Measurements from ENCODE around the gene CYFIP1. TPM values are rescaled to one million over a fixed set of nuclear protein-coding genes. Genes with fewer than 3 reads are reported as not detected.
"Not testable (repeated sequence)": the region's sequence is repeated elsewhere in the genome, so short reads cannot be mapped to it uniquely, and the experiment has no call there.

The CYFIP1 gene
- total and polyA plus RNA-seq, 10 donors, result 11.5 to 139 (median 84.9) TPM

DNA sequence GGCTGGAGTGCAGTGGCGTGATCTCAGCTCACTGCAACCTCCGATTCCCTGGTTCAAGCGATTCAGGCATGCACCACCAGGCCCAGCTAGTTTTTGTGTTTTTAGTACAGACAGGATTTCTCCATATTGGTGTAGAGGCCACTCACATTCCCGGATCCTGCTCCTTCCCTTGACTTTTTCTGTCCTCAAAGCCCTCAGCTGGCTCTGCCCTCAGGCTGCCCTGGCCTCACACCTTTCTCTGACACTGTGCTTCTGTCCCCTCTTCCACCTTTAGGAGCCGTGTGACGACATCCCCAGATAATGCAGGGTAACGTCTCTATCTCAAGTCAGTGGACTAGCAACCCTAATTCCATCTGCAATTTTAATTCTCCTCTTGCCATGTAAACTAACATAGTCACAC lies 8.6 kb upstream of the CYFIP1 start:
- Histone ChIP-seq H3K36me3 (peaks cover 0 to 9% (median 3%) of the 10 kb centered on the region in 6 donors), H3K27ac (no peak overlapping the region), H3K9me3 (no peaks in the 10 kb centered on the region), H3K27me3 (replicated peaks in 1 of 7) (no peaks in the 10 kb centered on the region), H3K4me3 (no peak overlapping the region), H3K4me1 (no peaks in the 10 kb centered on the region)
- WGBS, 5 donors, result 89 to 95% (median 93%) methylated on average over 7 of the region's 7 CpGs
- intact Hi-C loops (cut with DNase I; ENCODE audit: low total_unique reads), result loop anchor here (10.0 kb wide), 1 partner anchor 46 kb away; the partner anchor contains the start of gene TUBGCP5
- peak; percentile 29 for DNase-seq
- TF ChIP-seq POLR2A (IDR thresholded peaks at IDR 0.05) (no peak), CTCF (IDR thresholded peaks at IDR 0.05 in 8 of 11, conservative IDR thresholded peaks at IDR 0.05 in 3 of 11) (no peak), POLR2AphosphoS5 (IDR thresholded peaks at IDR 0.05) (no peak)

DNA sequence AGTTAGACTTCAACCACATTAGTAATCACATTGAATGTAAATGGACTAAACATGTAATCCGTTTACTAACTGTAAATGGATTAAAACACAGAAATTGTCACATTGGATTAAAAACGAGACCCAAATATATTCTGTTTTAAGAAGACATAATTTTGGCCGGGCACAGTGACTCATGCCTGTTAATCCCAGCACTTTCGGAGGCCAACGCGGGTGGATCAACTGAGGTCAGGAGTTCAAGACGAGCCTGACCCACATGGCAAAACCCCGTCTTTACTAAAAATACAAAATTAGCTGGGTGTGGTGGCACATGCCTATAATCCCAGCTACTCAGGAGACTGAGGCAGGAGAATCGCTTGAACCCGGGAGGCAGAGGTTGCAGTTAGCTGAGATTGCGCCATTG lies 1.8 kb upstream of the CYFIP1 start:
- not testable (repeated sequence) for H3K36me3 ChIP-seq, H3K27ac ChIP-seq, H3K4me3 ChIP-seq, H3K9me3 ChIP-seq
- Histone ChIP-seq H3K4me1 (peaks cover 5 to 36% (median 21%) of the 10 kb centered on the region in 6 donors), H3K27me3 (replicated peaks in 1 of 7) (peaks cover 0 to 31% (median 20%) of the 10 kb centered on the region in 7 donors)
- peak; percentile 29 for DNase-seq
- intact Hi-C loops (cut with DNase I; ENCODE audit: low total_unique reads), result loop anchor here (10.0 kb wide), 1 partner anchor 53 kb away; the partner anchor contains the start of gene TUBGCP5
- 90 to 95% (median 92%) methylated on average over 11 of the region's 11 CpGs for WGBS, 5 donors

DNA sequence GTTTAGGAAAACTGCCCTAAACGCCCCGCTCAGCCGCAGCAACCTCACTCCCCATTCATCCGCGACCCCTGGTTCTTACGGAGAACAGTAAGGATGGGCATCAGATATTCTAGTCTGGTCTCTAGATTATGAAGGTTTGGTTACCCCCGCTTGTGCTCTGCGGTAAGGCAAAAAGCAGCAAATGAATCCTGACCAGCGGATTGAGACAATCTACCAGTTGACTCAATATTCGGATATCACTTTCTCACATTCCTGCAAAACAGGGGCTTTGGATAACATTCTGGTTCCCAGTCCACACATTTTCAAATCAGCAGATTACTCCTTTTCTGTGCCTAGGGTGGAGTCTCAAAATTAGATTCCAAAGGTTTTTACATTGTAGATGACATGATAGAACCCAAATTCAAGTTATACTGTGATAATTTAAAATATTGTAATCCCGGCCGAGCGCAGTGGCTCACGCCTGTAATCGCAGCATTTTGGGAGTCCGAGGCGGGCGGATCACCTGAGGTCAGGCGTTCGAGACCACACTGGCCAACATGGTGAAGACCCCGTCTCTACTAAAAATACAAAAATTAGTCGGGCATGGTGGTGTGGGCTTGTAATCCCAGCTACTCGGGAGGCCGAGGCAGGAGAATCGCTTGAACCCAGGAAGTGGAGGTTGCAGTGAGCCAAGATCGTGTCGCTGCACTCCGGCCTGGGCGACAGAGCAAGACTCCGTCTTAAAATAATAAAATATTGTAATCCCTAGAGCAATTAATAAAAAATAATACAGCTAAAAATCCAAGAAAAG lies 1.1 kb upstream of the CYFIP1 start:
- H3K4me3 ChIP-seq, result peak overlapping the region in 7 of 8 donors; percentile 58 to 96 (median 81)
- intact Hi-C loops (cut with DNase I; ENCODE audit: low total_unique reads), result loop anchor here (10.0 kb wide), 1 partner anchor 54 kb away; the partner anchor contains the start of gene TUBGCP5
- peak overlapping the region in 2 of 8 donors; percentile 86 to 87 for H3K27ac ChIP-seq
- no peaks in the 10 kb centered on the region for H3K9me3 ChIP-seq
- 70 to 74% (median 71%) methylated on average over 30 of the region's 30 CpGs for WGBS, 5 donors
- peaks cover 5 to 36% (median 21%) of the 10 kb centered on the region in 6 donors for H3K4me1 ChIP-seq
- H3K36me3 ChIP-seq, result no peaks in the 10 kb centered on the region
- DNase-seq, result peak; percentile 39
- peaks cover 0 to 31% (median 20%) of the 10 kb centered on the region in 7 donors for H3K27me3 ChIP-seq (replicated peaks in 1 of 7)
- TF ChIP-seq POLR2A (IDR thresholded peaks at IDR 0.05) (no peak), POLR2AphosphoS5 (IDR thresholded peaks at IDR 0.05) (no peak), CTCF (IDR thresholded peaks at IDR 0.05 in 8 of 11, conservative IDR thresholded peaks at IDR 0.05 in 3 of 11) (no peak)

DNA sequence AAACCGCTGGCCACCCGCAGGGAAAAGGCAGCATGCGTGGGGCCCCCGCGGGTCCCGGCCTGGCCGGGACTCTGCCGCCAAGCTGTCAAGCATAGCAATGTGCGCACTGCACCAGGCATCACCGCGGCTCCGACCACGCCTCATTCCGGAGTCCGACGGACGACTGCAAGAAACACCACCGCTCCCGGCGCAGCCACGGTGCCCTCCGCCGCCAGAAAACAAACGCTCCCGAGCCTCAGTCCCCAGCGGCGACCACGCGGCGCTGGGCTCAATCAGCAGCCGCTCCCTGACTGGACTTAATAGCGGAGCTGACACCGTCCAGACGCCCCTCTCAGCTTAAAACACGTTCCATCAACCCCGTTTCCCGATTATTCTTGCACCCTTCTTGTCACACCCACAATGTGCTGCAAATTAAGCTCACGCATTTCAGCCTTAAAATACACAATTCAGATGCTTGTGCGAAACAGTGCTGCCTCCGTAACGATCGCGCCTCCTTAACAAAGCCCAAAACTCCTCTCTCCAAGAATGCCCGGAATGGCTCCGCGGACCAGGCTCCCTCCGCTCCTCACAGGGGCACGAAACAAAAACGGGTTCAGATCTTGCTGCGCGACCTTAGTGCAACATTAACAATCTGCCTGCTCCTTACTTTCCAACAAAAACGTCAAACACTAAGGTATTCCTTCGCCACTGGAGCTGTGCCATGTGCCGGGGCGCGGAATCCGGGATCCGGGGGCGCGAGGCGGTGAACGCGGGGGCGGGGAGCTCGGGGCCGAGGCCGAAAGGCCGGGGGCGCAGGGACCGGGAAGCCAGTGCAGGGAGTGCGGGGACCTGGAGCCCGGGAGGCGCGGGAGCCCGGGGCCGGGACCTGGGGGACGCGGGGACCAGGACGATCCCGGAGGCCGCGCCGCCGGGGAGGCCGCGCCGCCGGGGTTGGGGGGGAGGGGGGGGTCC lies 655 bp downstream of the CYFIP1 start:
- WGBS, 5 donors, result 0 to 1% (median 1%) methylated on average over 54 to 88 of the region's 88 CpGs
- H3K27me3 ChIP-seq (replicated peaks in 1 of 7), result peaks cover 0 to 31% (median 20%) of the 10 kb centered on the region in 7 donors
- TF ChIP-seq POLR2A (IDR thresholded peaks at IDR 0.05), result no peak
- peak in 2 of 3 donors; percentile 56 to 66 for TF ChIP-seq POLR2AphosphoS5 (IDR thresholded peaks at IDR 0.05)
- peak overlapping the region; percentile 58 to 96 (median 80) for H3K4me3 ChIP-seq
- intact Hi-C loops (cut with DNase I; ENCODE audit: low total_unique reads), result loop anchor here (10.0 kb wide), 1 partner anchor 55 kb away; the partner anchor contains the start of gene TUBGCP5
- peak; percentile 86 for DNase-seq
- H3K36me3 ChIP-seq, result no peaks in the 10 kb centered on the region
- peaks cover 5 to 46% (median 22%) of the 10 kb centered on the region in 6 donors for H3K4me1 ChIP-seq
- H3K9me3 ChIP-seq, result no peaks in the 10 kb centered on the region
- H3K27ac ChIP-seq, result peak overlapping the region; percentile 17 to 87 (median 82)

All from spleen (tissue), 11 donors.